T-helper 17 cell (primary cell): Measurements from ENCODE around the gene CYP27C1. TPM values are rescaled to one million over a fixed set of nuclear protein-coding genes. Genes with fewer than 3 reads are reported as not detected.
"Not testable (repeated sequence)": the region's sequence is repeated elsewhere in the genome, so short reads cannot be mapped to it uniquely, and the experiment has no call there.

Source experiments
- ATAC-seq: fragments of 150-1000 bp; cut with Tn5 transposase; 2 replicates; pipeline ENCODE4 v1.10.0; 2021; ENCODE audit warnings: mild to moderate bottlenecking, moderate library complexity
- DNase-seq, 3 donors: peaks; one replicate each; pipeline versions ENCODE4 v3.0.0 to v3.0.0-alpha.2; 2020 to 2021
- H3K9me3 ChIP-seq: one replicate; pipeline ENCODE4 v1.7.0; 2013; ENCODE audit warnings: low read length, mild to moderate bottlenecking; ENCODE audit not compliant: control insufficient read depth, poor library complexity, severe bottlenecking
- H3K27ac Mint-ChIP-seq: one replicate; pipeline ENCODE4 v1.8.0; 2022; ENCODE audit warnings: mild to moderate bottlenecking, moderate library complexity, mixed read lengths
- H3K27me3 Mint-ChIP-seq: one replicate; pipeline ENCODE4 v1.8.0; 2022; ENCODE audit warnings: mixed read lengths
- H3K36me3 Mint-ChIP-seq: one replicate; pipeline ENCODE4 v1.8.0; 2022; ENCODE audit warnings: low read depth, mixed read lengths
- H3K4me1 Mint-ChIP-seq: one replicate; pipeline ENCODE4 v1.8.0; 2022; ENCODE audit warnings: mild to moderate bottlenecking, mixed read lengths
- H3K4me3 Mint-ChIP-seq: one replicate; pipeline ENCODE4 v1.8.0; 2022; ENCODE audit warnings: mild to moderate bottlenecking, moderate library complexity, mixed read lengths
- total RNA-seq, 4 donors: library from RNA in 2 of 4; stranded (reverse) in 2 of 4; gene quantifications; one replicate each; pipeline ENCODE4 v1.2.3 and lab custom pipeline; 2022 to 2026

CYP27C1 gene
- total RNA-seq, 2 donors from 2014 or later = not detected

- DNase-seq (no peak), ATAC-seq (no peak)
- no peak overlapping the region for H3K4me3 Mint-ChIP-seq
- no peak overlapping the region for H3K27ac Mint-ChIP-seq
- H3K4me1 Mint-ChIP-seq = peaks cover 2% of the 10 kb centered on the region
- H3K9me3 ChIP-seq = no peaks in the 10 kb centered on the region
- peaks cover 14% of the 10 kb centered on the region for H3K27me3 Mint-ChIP-seq
- H3K36me3 Mint-ChIP-seq = no peaks in the 10 kb centered on the region
Measured at GRCh38 chr2:127169066-127169660, 50.9 kb downstream of the CYP27C1 start.

- no peak overlapping the region for H3K27ac Mint-ChIP-seq
- no peak overlapping the region for H3K4me3 Mint-ChIP-seq
- DNase-seq = no peak
- H3K9me3 ChIP-seq = no peaks in the 10 kb centered on the region
- no peak for ATAC-seq
- peaks cover 2% of the 10 kb centered on the region for H3K4me1 Mint-ChIP-seq
- peaks cover 20% of the 10 kb centered on the region for H3K27me3 Mint-ChIP-seq
- peaks cover 2% of the 10 kb centered on the region for H3K36me3 Mint-ChIP-seq
Measured at GRCh38 chr2:127166231-127166860, 53.8 kb downstream of the CYP27C1 start.

- DNase-seq = no peak
- H3K4me3 Mint-ChIP-seq = no peak overlapping the region
- peaks cover 2% of the 10 kb centered on the region for H3K4me1 Mint-ChIP-seq
- no peak overlapping the region for H3K27ac Mint-ChIP-seq
- H3K9me3 ChIP-seq = no peaks in the 10 kb centered on the region
- ATAC-seq = no peak
- peaks cover 27% of the 10 kb centered on the region for H3K27me3 Mint-ChIP-seq
- H3K36me3 Mint-ChIP-seq = peaks cover 2% of the 10 kb centered on the region
Measured at GRCh38 chr2:127165539-127165935, 54.6 kb downstream of the CYP27C1 start.

- DNase-seq (no peak), ATAC-seq (no peak)
- no peaks in the 10 kb centered on the region for H3K9me3 ChIP-seq
- H3K36me3 Mint-ChIP-seq = peaks cover 2% of the 10 kb centered on the region
- peaks cover 27% of the 10 kb centered on the region for H3K27me3 Mint-ChIP-seq
- H3K27ac Mint-ChIP-seq = no peak overlapping the region
- no peak overlapping the region for H3K4me3 Mint-ChIP-seq
- peaks cover 2% of the 10 kb centered on the region for H3K4me1 Mint-ChIP-seq
Measured at GRCh38 chr2:127164761-127165538, 55.1 kb downstream of the CYP27C1 start.

- H3K36me3 Mint-ChIP-seq = peaks cover 2% of the 10 kb centered on the region
- no peak for DNase-seq
- no peak for ATAC-seq
- no peaks in the 10 kb centered on the region for H3K9me3 ChIP-seq
- H3K4me3 Mint-ChIP-seq = no peak overlapping the region
- H3K4me1 Mint-ChIP-seq = peaks cover 2% of the 10 kb centered on the region
- H3K27ac Mint-ChIP-seq = no peak overlapping the region
- peaks cover 31% of the 10 kb centered on the region for H3K27me3 Mint-ChIP-seq
Measured at GRCh38 chr2:127163921-127164320, 56.2 kb downstream of the CYP27C1 start.

- H3K36me3 Mint-ChIP-seq, ATAC-seq, H3K4me1 Mint-ChIP-seq, H3K4me3 Mint-ChIP-seq, H3K27ac Mint-ChIP-seq, DNase-seq, H3K9me3 ChIP-seq: not testable (repeated sequence)
- H3K27me3 Mint-ChIP-seq = peaks cover 39% of the 10 kb centered on the region
Measured at GRCh38 chr2:127163090-127163406, 57.1 kb downstream of the CYP27C1 start.

- Mint-ChIP-seq H3K4me3 (no peak overlapping the region), H3K27me3 (peaks cover 44% of the 10 kb centered on the region), H3K4me1 (peaks cover 2% of the 10 kb centered on the region), H3K36me3 (peaks cover 2% of the 10 kb centered on the region), H3K27ac (no peak overlapping the region)
- DNase-seq (no peak), ATAC-seq (no peak)
- no peaks in the 10 kb centered on the region for H3K9me3 ChIP-seq
Measured at GRCh38 chr2:127162261-127163089, 57.6 kb downstream of the CYP27C1 start.

GRCh38 chr2:127161176-127162136 lies 58.6 kb downstream of the CYP27C1 start:
- ATAC-seq (no peak), DNase-seq (no peak)
- Mint-ChIP-seq H3K27me3 (peaks cover 45% of the 10 kb centered on the region), H3K36me3 (peaks cover 2% of the 10 kb centered on the region), H3K4me3 (no peak overlapping the region), H3K4me1 (peaks cover 2% of the 10 kb centered on the region), H3K27ac (peak overlapping the region; percentile 2)
- no peaks in the 10 kb centered on the region for H3K9me3 ChIP-seq

- Mint-ChIP-seq H3K27me3 (peaks cover 51% of the 10 kb centered on the region), H3K4me1 (peaks cover 2% of the 10 kb centered on the region), H3K27ac (no peak overlapping the region), H3K36me3 (peaks cover 2% of the 10 kb centered on the region), H3K4me3 (no peak overlapping the region)
- no peaks in the 10 kb centered on the region for H3K9me3 ChIP-seq
- no peak for DNase-seq
- ATAC-seq = no peak
Measured at GRCh38 chr2:127160676-127161075, 59.4 kb downstream of the CYP27C1 start.

GRCh38 chr2:127159543-127159942 lies 60.6 kb downstream of the CYP27C1 start:
- no peak for ATAC-seq
- no peak for DNase-seq
- no peaks in the 10 kb centered on the region for H3K9me3 ChIP-seq
- H3K27me3 Mint-ChIP-seq = peaks cover 54% of the 10 kb centered on the region
- peaks cover 2% of the 10 kb centered on the region for H3K36me3 Mint-ChIP-seq
- H3K27ac Mint-ChIP-seq = no peak overlapping the region
- no peak overlapping the region for H3K4me3 Mint-ChIP-seq
- H3K4me1 Mint-ChIP-seq = no peaks in the 10 kb centered on the region

- Mint-ChIP-seq H3K4me1 (no peaks in the 10 kb centered on the region), H3K27me3 (peaks cover 47% of the 10 kb centered on the region), H3K4me3 (no peak overlapping the region), H3K36me3 (no peaks in the 10 kb centered on the region), H3K27ac (peak overlapping the region; percentile 24)
- DNase-seq = no peak
- ATAC-seq = peak; percentile 65
- H3K9me3 ChIP-seq = no peaks in the 10 kb centered on the region
Measured at GRCh38 chr2:127158614-127159290, 61.3 kb downstream of the CYP27C1 start.
